Transverse colon (tissue), 4 donors: ENCODE results near the gene HES4. TPM values are rescaled to one million over a fixed set of nuclear protein-coding genes. Genes with fewer than 3 reads are reported as not detected.

Experiments
- DNase-seq: peaks from one replicate; pipeline ENCODE4 v3.0.0-alpha.2; 2019
- H3K27ac ChIP-seq, 4 donors: fragments of 200-600 bp; sonication (generic); 2 replicates each; pipeline ENCODE4 v1.5.1; 2016 to 2018; ENCODE audit warnings: inconsistent platforms in 4 of 4
- H3K27me3 ChIP-seq: fragments of 200-600 bp; sonication (generic); 2 replicates; pipeline ENCODE4 v1.5.1; 2017; ENCODE audit warnings: inconsistent platforms
- H3K36me3 ChIP-seq, 4 donors: fragments of 200-600 bp; sonication (generic); 2 replicates each; pipeline ENCODE4 v1.5.1; 2017 to 2019; ENCODE audit warnings: inconsistent platforms in 4 of 4
- H3K4me1 ChIP-seq, 4 donors: fragments of 200-600 bp; sonication (generic); 2 replicates each; pipeline ENCODE4 v1.5.1; 2017 to 2020; ENCODE audit warnings: inconsistent platforms in 4 of 4
- H3K4me3 ChIP-seq, 4 donors: fragments of 200-600 bp; sonication (generic); 1 replicate in 1 of 4; 2 replicates in 3 of 4; pipeline versions ENCODE4 v1.5.1 to v1.6.1; 2017 to 2019; ENCODE audit warnings: inconsistent platforms in 4 of 4
- H3K9me3 ChIP-seq, 2 donors: fragments of 200-600 bp; sonication (generic); 2 replicates each; pipeline ENCODE4 v1.5.1; 2017 to 2019; ENCODE audit warnings: inconsistent platforms in 2 of 2
- CTCF ChIP-seq, 5 experiments: fragments of 200-600 bp in 3 of 5; fragments of 450-650 bp in 2 of 5; sonication (generic) in 3 of 5; IDR thresholded peaks; 1 replicate in 2 of 5; 2 replicates in 3 of 5; pipeline ENCODE4 v1.5.1; 2016 to 2017; ENCODE audit warnings: antibody characterized with exemption in 5 of 5, inconsistent platforms in 3 of 5, mild to moderate bottlenecking in 2 of 5, moderate library complexity in 1 of 5
- EP300 ChIP-seq: sonication (generic); formaldehyde crosslinking; IDR thresholded peaks from one replicate; pipeline ENCODE4 v1.6.1; 2017; ENCODE audit warnings: antibody characterized with exemption, low read depth
- POLR2A ChIP-seq: fragments of 450-650 bp; IDR thresholded peaks from one replicate; pipeline ENCODE4 v1.6.1; 2016; ENCODE audit warnings: antibody characterized with exemption, mild to moderate bottlenecking, moderate library complexity
- POLR2AphosphoS5 ChIP-seq, 3 donors: sonication (generic); formaldehyde crosslinking; IDR thresholded peaks; one replicate each; pipeline ENCODE4 v1.6.1; 2016; ENCODE audit warnings: antibody characterized with exemption in 3 of 3
- WGBS, 2 donors: methylation state at CpG; one replicate each; pipeline ENCODE4 v1.1.5; 2018; ENCODE audit warnings: low coverage in 1 of 2; 5-methylcytosine and 5-hydroxymethylcytosine counted together
- in situ Hi-C, 4 donors: fragments of 200-750 bp; cut with MboI; loops; one replicate each; pipeline versions ENCODE4 v1.15.0 to v1.15.1; 2017; ENCODE audit warnings: low sequenced_read_pairs in 3 of 4, low pct_ligation_motif_present in 1 of 4, low pct_unique_long_range_greater_than_20kb in 1 of 4
- intact Hi-C: fragments of 100-400 bp; cut with DNase I; formaldehyde crosslinking; loops from one replicate; pipeline ENCODE4 v1.15.1; 2023; ENCODE audit warnings: low total_unique reads
- total RNA-seq, 4 donors: library from RNA; depleted of rRNA; stranded (reverse); fragments of >200 nt; gene quantifications; one replicate each; pipeline ENCODE4 v1.1.0, GENCODE V29; 2016

The HES4 gene
- total RNA-seq, 4 donors from 2014 or later, result 10.8 to 140 (median 15.7) TPM

- no peaks in the 10 kb centered on the region for H3K36me3 ChIP-seq
- H3K27me3 ChIP-seq, result peaks cover 24% of the 10 kb centered on the region
- H3K4me1 ChIP-seq, result peaks cover 9 to 15% (median 13%) of the 10 kb centered on the region in 4 donors
- H3K27ac ChIP-seq, result peak overlapping the region in 1 of 4 donors; percentile 50
- peak in 2 of 5 experiments; percentile 8 to 41 for TF ChIP-seq CTCF (IDR thresholded peaks at IDR 0.05)
- TF ChIP-seq EP300, result no peak
- peak in 1 of 3 donors; percentile 15 for TF ChIP-seq POLR2AphosphoS5 (IDR thresholded peaks at IDR 0.05)
- no peak for TF ChIP-seq POLR2A
- H3K9me3 ChIP-seq, result no peaks in the 10 kb centered on the region
- in situ Hi-C loops (no loop called here), intact Hi-C loops (no loop called here)
- 3% methylated on average over 50 of the region's 99 CpGs; no CpG with 5 or more reads in 1 of the 2 donors for WGBS, 2 donors
- H3K4me3 ChIP-seq, result peak overlapping the region; percentile 5 to 50 (median 29)
- peak; percentile 82 for DNase-seq
Measured at GRCh38 chr1:1040004-1040991, 40.4 kb upstream of the HES4 start.

DNA sequence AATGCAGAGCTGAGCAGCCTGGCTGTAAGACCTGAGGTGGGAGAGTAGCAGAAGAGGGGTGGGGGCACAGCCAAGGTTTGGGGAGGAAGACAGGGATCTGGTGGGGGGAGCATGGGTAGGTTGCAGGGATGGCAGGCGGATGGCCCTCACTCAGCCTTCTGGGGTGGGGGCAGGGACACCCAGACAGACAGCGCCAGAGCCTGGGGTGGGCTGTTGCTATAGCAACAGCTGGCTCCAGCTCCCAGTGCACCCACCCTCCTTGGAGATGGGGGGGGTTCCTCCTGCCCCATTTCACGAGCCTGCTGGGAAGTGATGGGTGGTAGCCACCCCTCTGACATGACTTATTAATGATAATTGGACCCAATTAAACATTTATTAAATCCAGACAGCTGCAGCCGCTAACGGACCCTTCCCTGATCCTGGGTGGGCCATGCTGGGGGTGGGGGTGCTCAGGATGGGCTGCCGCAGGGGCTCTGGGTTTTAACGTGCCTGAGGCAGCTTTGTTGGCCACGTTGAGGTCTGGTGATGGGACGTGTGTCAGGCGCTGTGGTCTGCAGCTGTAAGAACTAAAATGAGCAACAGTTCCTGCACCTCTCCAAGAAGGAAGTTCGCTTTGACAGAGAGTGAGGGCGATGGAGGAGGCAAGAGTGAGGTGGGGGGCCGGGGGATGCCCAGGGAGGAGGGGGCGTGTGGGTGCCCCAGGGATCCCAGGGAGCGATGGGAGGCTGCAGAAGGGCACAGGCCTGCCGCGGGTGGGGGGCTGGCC lies 39.4 kb upstream of the HES4 start:
- Histone ChIP-seq H3K27ac (no peak overlapping the region), H3K9me3 (no peaks in the 10 kb centered on the region), H3K36me3 (no peaks in the 10 kb centered on the region), H3K27me3 (peaks cover 30% of the 10 kb centered on the region), H3K4me1 (peaks cover 9 to 17% (median 14%) of the 10 kb centered on the region in 4 donors), H3K4me3 (peak overlapping the region in 1 of 4 donors; percentile 50)
- in situ Hi-C loops, result loop anchor here in 1 of 4 donors (10.0 kb wide), 1 partner anchor 75 kb away; the partner anchor contains the start of gene C1orf159
- TF ChIP-seq POLR2A, result no peak
- no peak for TF ChIP-seq CTCF (IDR thresholded peaks at IDR 0.05)
- no peak for TF ChIP-seq EP300
- TF ChIP-seq POLR2AphosphoS5 (IDR thresholded peaks at IDR 0.05), result no peak
- no peak for DNase-seq
- WGBS, 2 donors, result 53% methylated on average over 7 to 17 of the region's 17 CpGs
- intact Hi-C loops, result no loop called here

- Histone ChIP-seq H3K4me3 (no peak overlapping the region), H3K27me3 (peaks cover 36% of the 10 kb centered on the region), H3K36me3 (no peaks in the 10 kb centered on the region), H3K4me1 (peaks cover 11 to 23% (median 20%) of the 10 kb centered on the region in 4 donors), H3K27ac (no peak overlapping the region), H3K9me3 (no peaks in the 10 kb centered on the region)
- WGBS, 2 donors, result 85% methylated on average over 6 of the region's 6 CpGs; no CpG with 5 or more reads in 1 of the 2 donors
- no peak for DNase-seq
- in situ Hi-C loops (loop anchor here in 1 of 4 donors (10.0 kb wide), 1 partner anchor 76 kb away; the partner anchor contains the start of gene C1orf159), intact Hi-C loops (no loop called here)
- TF ChIP-seq POLR2A (no peak), POLR2AphosphoS5 (IDR thresholded peaks at IDR 0.05) (no peak), CTCF (IDR thresholded peaks at IDR 0.05) (no peak), EP300 (no peak)
Measured at GRCh38 chr1:1038694-1039093, 38.8 kb upstream of the HES4 start.
